GM19025 (cell line): ENCODE measurements around the gene ADAMTS9.

Experiments
- ATAC-seq: cut with Tn5 transposase; IDR thresholded peaks from one replicate; pipeline ENCODE4 v1.9.1; 2021; ENCODE audit warnings: mild to moderate bottlenecking, low read depth, moderate library complexity; ENCODE audit not compliant: unreplicated experiment

ADAMTS9 gene

GRCh38 chr3:64655160-64655559 lies 32.6 kb downstream of the ADAMTS9 start:
- no peak for ATAC-seq

GRCh38 chr3:64654013-64654412 lies 33.8 kb downstream of the ADAMTS9 start:
- ATAC-seq, result no peak

- no peak for ATAC-seq
These were observed 34.7 kb downstream of the ADAMTS9 start for GRCh38 chr3:64653101-64653500.

GRCh38 chr3:64651741-64652241 lies 36.0 kb downstream of the ADAMTS9 start:
- no peak for ATAC-seq

- ATAC-seq, result no peak
These were observed 36.5 kb downstream of the ADAMTS9 start for GRCh38 chr3:64651303-64651702.

GRCh38 chr3:64650715-64651114 lies 37.1 kb downstream of the ADAMTS9 start:
- ATAC-seq, result no peak

- no peak for ATAC-seq
These were observed 37.6 kb downstream of the ADAMTS9 start for GRCh38 chr3:64650096-64650622.

GRCh38 chr3:64648927-64649906 lies 38.6 kb downstream of the ADAMTS9 start:
- ATAC-seq, result no peak

- no peak for ATAC-seq
These were observed 40.0 kb downstream of the ADAMTS9 start for GRCh38 chr3:64647825-64648224.

- ATAC-seq, result no peak
These were observed 42.6 kb downstream of the ADAMTS9 start for GRCh38 chr3:64645243-64645642.

- no peak for ATAC-seq
These were observed 43.3 kb downstream of the ADAMTS9 start for GRCh38 chr3:64644483-64644882.

GRCh38 chr3:64642327-64643151 lies 45.3 kb downstream of the ADAMTS9 start:
- ATAC-seq, result no peak

GRCh38 chr3:64638981-64639481 lies 48.8 kb downstream of the ADAMTS9 start:
- no peak for ATAC-seq

- no peak for ATAC-seq
These were observed 49.3 kb downstream of the ADAMTS9 start for GRCh38 chr3:64638511-64638910.

- no peak for ATAC-seq
These were observed 53.4 kb downstream of the ADAMTS9 start for GRCh38 chr3:64634417-64634816.

- no peak for ATAC-seq
These were observed 55.8 kb downstream of the ADAMTS9 start for GRCh38 chr3:64631951-64632350.

- ATAC-seq, result no peak
These were observed 60.1 kb downstream of the ADAMTS9 start for GRCh38 chr3:64627471-64628321.

- no peak for ATAC-seq
These were observed 60.8 kb downstream of the ADAMTS9 start for GRCh38 chr3:64627042-64627441.

GRCh38 chr3:64625381-64625780 lies 62.4 kb downstream of the ADAMTS9 start:
- no peak for ATAC-seq

- ATAC-seq, result no peak
These were observed 64.7 kb downstream of the ADAMTS9 start for GRCh38 chr3:64623125-64623524.
